Measurements from ENCODE around the gene FMNL3. TPM values are rescaled to one million over a fixed set of nuclear protein-coding genes. Genes with fewer than 3 reads are reported as not detected.

Gene FMNL3
- total RNA-seq, 1 experiment from 2014 or later, result 3.5 TPM

- peak overlapping the region; percentile 40 for H3K4me2 ChIP-seq (ENCODE audit: low read length)
- ATAC-seq, result no peak
- H3K4me3 ChIP-seq (replicated peaks in 1 of 2; ENCODE audit: low read depth in 1 of 2, low read length in 2 of 2), result no peak overlapping the region
- H3K9me2 ChIP-seq (ENCODE audit: insufficient read depth), result no peaks in the 10 kb centered on the region
- intact Hi-C loops (cut with micrococcal nuclease), result no loop called here
- no peak for DNase-seq (ENCODE audit: low read depth, low spot score)
- no peak overlapping the region for H3K9ac ChIP-seq (ENCODE audit: low read length)
- no peaks in the 10 kb centered on the region for H4K20me1 ChIP-seq (ENCODE audit: insufficient read depth)
- no TSS peak for BruUV-seq (replicated peaks)
- RAD21 ChIA-PET (ENCODE audit: low non-redundant PET in 1 of 2, low total read pairs in 2 of 2, uncharacterized antibody in 2 of 2, unreplicated experiment in 2 of 2), result no interaction called here
- no peaks in the 10 kb centered on the region for H3K27me3 ChIP-seq (ENCODE audit: insufficient read depth, low read length)
- TF ChIP-seq YY1 (IDR thresholded peaks at IDR 0.05; ENCODE audit: extremely low read depth, insufficient replicate concordance, low read depth, low read length) (no peak), ATF3 (IDR thresholded peaks at IDR 0.05) (no peak), SIN3A (IDR thresholded peaks at IDR 0.05; ENCODE audit: low read depth) (no peak), ZBTB33 (IDR thresholded peaks at IDR 0.05; ENCODE audit: extremely low read depth, insufficient replicate concordance, low read length) (no peak), ZNF274 (IDR thresholded peaks at IDR 0.05; ENCODE audit: low read depth, low read length) (no peak), SP1 (IDR thresholded peaks at IDR 0.05; ENCODE audit: low read depth) (no peak), ZFX (IDR thresholded peaks at IDR 0.05) (no peak), JUND (IDR thresholded peaks at IDR 0.05) (no peak), POLR2AphosphoS5 (IDR thresholded peaks at IDR 0.05; ENCODE audit: low read depth, low read length) (no peak), FOSL1 (IDR thresholded peaks at IDR 0.05; ENCODE audit: low read depth) (no peak), TCF7L2 (IDR thresholded peaks at IDR 0.05; ENCODE audit: borderline replicate concordance, extremely low read depth, insufficient read depth, insufficient read length) (no peak), EZH2 (IDR thresholded peaks at IDR 0.05) (no peak)
- TF ChIP-seq, protein P1, sequence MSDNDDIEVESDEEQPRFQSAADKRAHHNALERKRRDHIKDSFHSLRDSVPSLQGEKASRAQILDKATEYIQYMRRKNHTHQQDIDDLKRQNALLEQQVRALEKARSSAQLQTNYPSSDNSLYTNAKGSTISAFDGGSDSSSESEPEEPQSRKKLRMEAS (IDR thresholded peaks at IDR 0.05), result no peak
- no peaks in the 10 kb centered on the region for H3K9me3 ChIP-seq (ENCODE audit: control insufficient read depth in 1 of 2, insufficient read depth in 1 of 2, low read depth in 1 of 2, low read length in 2 of 2)
- POLR2A ChIA-PET, result no interaction called here
- H3K79me2 ChIP-seq (ENCODE audit: insufficient read depth, low read length), result no peaks in the 10 kb centered on the region
- peaks cover 0 to 9% of the 10 kb centered on the region in 2 experiments; a peak in 2 of 4 replicates for H3K4me1 ChIP-seq (ENCODE audit: control insufficient read depth in 1 of 2, insufficient read depth in 2 of 2, low read length in 2 of 2)
- H3K27ac ChIP-seq (ENCODE audit: low read depth, low read length), result no peak overlapping the region
- H3K36me3 ChIP-seq (ENCODE audit: control insufficient read depth in 1 of 2, insufficient read depth in 2 of 2, low read length in 2 of 2), result no peaks in the 10 kb centered on the region
- H2AFZ ChIP-seq (ENCODE audit: low read depth, low read length, poor library complexity, severe bottlenecking), result no peak overlapping the region
- CTCF ChIA-PET, result no interaction called here
These were observed 13.2 kb downstream of the FMNL3 start for GRCh38 chr12:49693931-49694444.
